Stomach (tissue), 4 donors: Measurements from ENCODE around the gene ABLIM2.

Source experiments
- CTCF ChIP-seq, 7 experiments: fragments of 450-650 bp in 4 of 7; fragments of 200-600 bp in 3 of 7; sonication (generic) in 3 of 7; IDR thresholded peaks; one replicate each; pipeline ENCODE4 v1.5.1; 2016 to 2019; ENCODE audit warnings: antibody characterized with exemption in 7 of 7, control low read depth in 2 of 7, mild to moderate bottlenecking in 1 of 7
- EP300 ChIP-seq: sonication (generic); formaldehyde crosslinking; IDR thresholded peaks from one replicate; pipeline ENCODE4 v1.6.1; 2017; ENCODE audit warnings: antibody characterized with exemption
- POLR2A ChIP-seq, 4 donors: fragments of 450-650 bp; IDR thresholded peaks; one replicate each; pipeline ENCODE4 v1.6.1; 2016; ENCODE audit warnings: antibody characterized with exemption in 4 of 4, control low read depth in 2 of 4, mild to moderate bottlenecking in 1 of 4, moderate library complexity in 1 of 4
- POLR2AphosphoS5 ChIP-seq, 3 donors: sonication (generic); formaldehyde crosslinking; IDR thresholded peaks; one replicate each; pipeline ENCODE4 v1.6.1; 2016; ENCODE audit warnings: antibody characterized with exemption in 3 of 3

DNA sequence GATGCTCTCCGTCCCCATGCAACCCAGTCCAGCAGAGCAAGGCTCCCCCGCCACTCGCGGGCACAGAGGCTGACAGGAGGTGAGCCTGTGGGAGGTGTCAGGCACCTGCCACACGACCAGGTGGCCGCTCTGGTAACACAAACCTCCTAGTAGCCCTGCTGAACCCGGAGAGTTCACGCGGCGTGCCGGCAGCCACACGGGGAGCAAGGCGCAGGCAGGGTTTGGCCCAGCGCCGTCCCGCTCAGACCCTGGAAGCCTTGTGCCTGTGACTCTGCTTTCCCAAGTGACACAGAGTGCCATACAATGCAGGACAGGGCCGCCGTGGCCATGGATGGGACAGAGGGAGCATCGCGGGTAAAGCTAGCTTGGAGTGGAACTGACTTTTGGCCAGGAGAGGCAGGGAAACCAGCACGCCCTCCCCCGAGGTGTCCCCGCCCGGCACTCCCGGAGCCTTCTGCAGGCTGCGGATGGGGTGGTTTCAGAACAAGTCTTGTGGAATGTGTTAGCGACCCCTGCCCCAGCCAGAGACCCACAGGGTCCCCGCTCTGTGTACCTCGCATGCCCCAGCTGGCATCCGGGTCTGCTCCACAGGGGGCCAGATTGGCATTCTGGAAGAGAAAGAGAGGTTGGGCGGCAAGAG lies 174.2 kb downstream of the ABLIM2 start:
- TF ChIP-seq CTCF (IDR thresholded peaks at IDR 0.05), result no peak
- no peak for TF ChIP-seq POLR2AphosphoS5 (IDR thresholded peaks at IDR 0.05)
- no peak for TF ChIP-seq EP300
- TF ChIP-seq POLR2A (IDR thresholded peaks at IDR 0.05), result no peak
